ENCODE data around the gene ST7. TPM values are rescaled to one million over a fixed set of nuclear protein-coding genes. Genes with fewer than 3 reads are reported as not detected.

ST7 gene
- total RNA-seq, 2 experiments from 2014 or later: 13.2 to 14.1 TPM

DNA sequence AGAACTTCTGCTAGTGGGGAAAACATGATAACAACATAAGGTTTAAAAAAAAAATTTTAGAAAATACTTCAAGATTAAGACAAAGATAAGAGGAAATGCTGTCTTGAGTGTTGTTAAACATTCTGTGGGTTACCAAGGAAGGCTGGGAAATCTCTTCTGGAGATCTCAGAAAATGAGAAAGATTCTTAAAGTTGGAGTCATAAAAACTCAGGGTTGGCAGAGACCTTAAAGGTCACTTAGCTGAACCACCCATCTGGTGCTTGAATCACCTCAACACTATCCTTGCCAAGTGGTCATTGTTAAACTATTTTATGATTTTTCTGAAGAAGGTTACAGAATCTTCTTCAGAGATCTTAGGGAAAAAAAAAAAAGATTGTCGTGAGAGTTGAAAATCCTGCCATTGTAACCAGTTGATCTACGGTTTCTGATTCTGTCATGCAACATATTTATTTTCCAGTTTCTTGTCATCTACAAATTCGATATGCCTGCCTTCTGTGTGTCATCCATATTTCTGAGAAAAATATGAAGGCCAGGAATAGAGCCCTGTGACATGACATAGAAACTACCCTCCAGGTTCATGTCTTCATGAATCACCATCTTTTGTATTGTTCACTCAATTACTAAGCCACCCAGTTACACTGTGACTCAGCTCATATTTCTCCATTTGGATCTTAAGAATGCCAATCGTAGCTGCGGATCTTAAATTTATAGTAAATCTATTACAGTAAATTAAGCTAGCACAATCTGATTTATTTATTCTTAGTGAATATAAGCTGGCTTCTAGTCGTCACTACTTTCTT, 179.2 kb downstream of the ST7 start:
- POLR2A ChIA-PET: no interaction called here

DNA sequence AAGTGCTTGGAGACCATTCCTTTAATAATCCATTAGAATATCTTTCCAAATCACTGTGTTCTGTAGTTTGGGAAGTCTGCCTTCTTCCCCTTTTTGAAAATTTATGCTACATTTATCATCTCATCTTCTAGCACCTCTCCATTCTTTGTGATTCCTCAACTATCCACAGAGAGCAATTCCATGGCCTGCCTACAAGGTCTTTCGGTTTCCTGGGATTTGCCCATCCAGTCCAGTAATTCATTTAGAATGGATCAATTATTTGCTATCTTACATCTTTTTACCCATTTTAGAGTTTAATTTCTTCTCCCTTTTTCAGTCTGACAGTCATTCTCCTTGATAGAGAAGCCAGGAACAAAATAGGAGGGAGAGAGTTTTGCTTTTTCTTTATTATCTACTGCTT, 179.8 kb downstream of the ST7 start:
- CTCF ChIA-PET: no interaction called here
- POLR2A ChIA-PET: no interaction called here

More for the DNA sequence above, 179.2 kb downstream of the ST7 start:
- CTCF ChIA-PET: no interaction called here

DNA sequence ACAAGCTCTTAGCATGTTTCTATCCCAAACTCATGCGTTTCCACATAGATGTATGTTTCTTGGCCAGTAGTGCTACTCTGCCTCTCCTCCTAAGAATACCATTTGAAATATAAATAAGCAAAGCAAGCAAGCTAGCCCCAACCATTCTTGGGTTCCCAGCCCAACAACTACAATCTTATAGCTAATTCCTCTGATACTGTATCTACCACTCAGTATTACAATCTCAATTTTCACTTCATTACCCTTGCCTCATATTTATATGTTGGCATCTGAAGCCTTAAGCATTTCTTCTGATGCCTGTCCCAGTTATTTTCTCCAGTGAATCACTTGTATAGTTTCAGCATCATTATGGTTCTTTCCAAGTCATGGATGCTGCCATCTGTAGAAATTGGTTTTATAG, 181.1 kb downstream of the ST7 start:
- ChIA-PET CTCF (interaction anchor here (1.4 kb wide), 1 partner anchor 11 kb away, joined by 3 read pairs; no protein-coding TSS in a partner anchor), POLR2A (no interaction called here)

DNA sequence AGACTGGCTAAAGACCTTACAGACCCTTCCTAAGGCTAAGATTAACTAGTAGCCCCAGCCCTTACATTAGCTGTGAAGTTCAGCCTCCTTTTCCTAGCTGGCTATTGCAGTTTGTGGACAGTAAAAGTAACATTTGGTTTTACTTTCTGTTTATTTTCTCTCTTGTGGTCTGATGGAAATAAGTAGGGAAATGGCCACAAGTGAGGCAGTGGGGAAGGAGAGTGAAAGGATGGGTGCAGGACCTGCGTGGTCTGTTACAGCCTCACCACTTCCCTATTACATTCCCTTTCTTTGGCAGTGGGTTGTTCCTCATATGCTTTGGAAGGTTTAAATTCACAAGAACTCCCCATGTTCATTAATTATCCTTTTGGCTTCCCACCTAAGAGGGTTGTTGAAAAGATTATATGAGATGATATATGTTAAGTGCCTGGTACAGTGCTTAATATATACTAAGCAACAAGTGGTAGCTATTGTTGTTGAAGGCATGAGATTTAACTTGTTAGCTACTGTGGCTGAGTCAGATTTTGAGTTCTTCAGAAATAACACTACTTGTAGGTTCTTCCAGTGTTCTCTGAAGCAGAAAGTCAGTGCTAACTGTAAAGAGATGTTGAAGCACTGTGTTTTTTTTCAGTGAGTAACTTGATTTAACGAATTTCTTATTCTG, 181.7 kb downstream of the ST7 start:
- POLR2A ChIA-PET: no interaction called here
- CTCF ChIA-PET: interaction anchor here (1.4 kb wide), 1 partner anchor 11 kb away, joined by 3 read pairs; no protein-coding TSS in a partner anchor

DNA sequence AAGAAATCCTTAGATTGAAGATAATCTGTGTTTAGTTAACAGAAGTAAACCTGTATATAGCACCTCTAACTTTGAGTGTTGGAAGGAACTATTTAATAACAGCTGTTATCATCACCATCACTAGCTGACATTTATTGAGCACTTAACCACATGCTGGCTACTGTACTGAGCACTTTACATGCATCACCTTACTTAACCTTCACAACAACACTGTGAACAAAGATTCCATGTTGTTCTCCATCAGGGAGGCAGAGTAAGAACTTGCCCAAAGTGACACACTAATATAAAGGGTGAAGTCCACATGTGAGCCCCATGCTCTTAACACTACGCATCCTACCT, 182.2 kb downstream of the ST7 start:
- ChIA-PET CTCF (interaction anchor here (1.4 kb wide), 1 partner anchor 10 kb away, joined by 3 read pairs; no protein-coding TSS in a partner anchor), POLR2A (no interaction called here)

DNA sequence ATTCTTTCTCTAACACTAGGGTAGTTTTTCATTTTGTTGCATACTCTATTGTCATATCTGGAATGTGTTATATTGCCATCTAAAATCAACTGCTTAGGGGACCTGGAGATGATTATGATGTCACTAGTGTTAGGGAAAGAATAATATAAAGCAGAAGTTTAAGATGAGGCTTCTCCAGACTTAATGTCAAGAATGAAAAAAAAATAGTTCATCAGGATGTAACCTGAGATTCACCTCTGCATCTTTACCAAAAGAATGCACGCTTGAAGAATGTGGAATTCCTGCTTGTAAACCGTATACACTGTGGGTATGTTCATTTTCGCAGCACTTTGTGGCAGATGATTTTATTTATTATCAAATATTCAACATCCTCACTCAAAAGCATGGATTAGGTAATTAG, 184.6 kb downstream of the ST7 start:
- ChIA-PET CTCF (no interaction called here), POLR2A (no interaction called here)

DNA sequence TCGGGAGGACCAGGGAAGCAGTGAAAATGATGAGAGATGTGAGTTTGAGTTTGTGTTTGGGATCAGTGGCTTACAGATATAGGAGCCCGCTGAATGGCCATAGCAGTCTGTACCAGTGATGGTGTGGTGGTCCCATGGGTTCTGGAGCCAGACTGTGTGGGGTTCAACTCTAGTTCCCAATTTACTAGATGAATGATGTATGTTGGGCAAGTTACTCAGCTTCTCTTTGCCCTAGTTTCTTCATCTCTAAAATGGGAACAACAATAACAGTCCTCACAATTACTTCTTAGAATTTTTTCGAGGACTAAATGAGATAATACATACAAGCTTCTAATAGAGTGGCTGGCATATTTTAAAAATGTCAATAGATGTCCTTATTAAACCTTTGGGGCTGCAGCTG, 185.2 kb downstream of the ST7 start:
- ChIA-PET CTCF (no interaction called here), POLR2A (no interaction called here)

DNA sequence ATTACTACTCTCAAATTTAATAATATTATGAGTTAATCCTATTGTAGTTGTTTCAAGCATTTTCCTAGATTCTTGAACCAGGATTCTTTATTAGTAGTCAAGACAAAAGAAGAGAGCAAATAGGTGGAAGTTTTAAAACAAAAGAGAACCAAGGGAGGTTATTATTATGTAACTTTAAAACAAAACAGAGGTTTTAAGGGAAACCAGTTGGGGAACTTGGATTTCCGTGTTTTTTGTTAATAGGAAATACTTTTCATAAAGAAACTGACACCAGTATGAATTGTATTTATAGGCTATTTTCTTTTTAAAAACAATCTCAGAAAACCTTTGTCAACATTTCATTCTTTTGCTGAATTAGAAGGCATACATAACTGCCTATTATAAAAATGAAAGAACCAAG, 185.7 kb downstream of the ST7 start:
- CTCF ChIA-PET: no interaction called here

DNA sequence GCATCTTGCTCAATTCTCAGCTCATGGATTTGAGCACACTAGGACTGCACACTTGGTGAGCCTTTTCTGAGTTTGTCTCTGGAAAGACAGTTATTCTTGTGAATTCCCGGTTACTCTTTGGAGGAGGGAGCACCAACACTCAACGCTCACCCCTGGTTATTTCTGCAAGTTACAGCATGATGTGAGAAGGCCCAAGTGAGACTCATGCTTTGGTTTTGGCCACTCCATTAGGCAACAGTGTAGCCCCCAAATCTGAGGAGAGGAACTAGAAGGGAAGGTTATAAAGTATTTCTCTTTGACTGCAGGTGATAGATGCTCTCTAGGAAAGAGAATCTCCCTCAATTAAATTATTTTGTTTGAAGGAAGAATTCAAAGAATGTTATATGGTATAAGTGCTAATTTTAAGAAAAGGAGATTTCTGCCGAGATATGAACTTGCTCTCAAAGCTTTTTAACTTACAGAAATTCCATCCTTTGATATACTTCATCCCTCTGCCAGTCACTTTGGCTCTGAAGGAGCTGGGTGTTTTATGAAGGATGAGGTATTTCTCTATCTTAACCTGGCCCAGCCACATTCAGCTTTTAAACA, 186.2 kb downstream of the ST7 start:
- ChIA-PET POLR2A (no interaction called here), CTCF (interaction anchor here (0.5 to 0.6 kb wide), 2 partner anchors 47 to 210 kb away, joined by 3 to 4 read pairs; no protein-coding TSS in a partner anchor)

More for the DNA sequence above, 185.7 kb downstream of the ST7 start:
- POLR2A ChIA-PET: no interaction called here

DNA sequence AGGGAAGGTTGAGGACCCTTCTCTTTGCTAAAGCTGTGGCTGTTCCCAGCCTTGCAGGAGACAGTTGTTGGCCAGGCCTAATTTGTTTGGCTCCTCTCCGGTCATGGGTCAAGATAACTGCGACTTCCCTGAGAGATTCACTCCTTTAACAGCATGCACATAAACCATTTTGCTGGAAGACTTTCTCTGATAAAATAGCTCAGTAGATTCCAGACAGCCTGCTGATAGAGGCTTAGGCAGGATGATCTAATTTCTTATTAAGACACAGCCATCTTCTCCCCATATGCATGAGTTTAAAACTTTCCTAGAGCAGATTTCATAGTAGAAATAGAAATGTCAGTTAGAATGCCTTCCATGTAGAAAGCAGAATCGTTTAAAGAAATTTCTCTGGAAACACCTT, 187.6 kb downstream of the ST7 start:
- ChIA-PET POLR2A (no interaction called here), CTCF (no interaction called here)

DNA sequence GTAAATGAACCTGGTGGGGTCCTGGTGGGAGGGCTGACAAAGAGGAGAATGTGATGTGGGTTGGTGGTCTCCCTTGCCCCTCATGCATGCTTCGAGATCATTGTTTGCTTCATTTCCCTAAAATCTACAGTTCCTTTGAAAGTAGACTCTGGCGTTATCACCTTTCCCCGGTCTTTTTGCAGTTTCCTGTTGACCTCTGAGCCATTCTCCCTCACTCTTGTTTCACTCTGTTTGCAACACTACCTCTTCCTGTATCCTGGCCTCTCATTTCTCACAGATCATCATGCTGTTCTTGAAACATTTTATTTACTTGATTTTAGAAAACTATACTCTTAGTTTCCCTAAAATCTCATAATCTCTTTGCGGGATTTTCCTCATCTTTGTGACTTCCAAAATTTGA, 189.8 kb downstream of the ST7 start:
- CTCF ChIA-PET: no interaction called here

DNA sequence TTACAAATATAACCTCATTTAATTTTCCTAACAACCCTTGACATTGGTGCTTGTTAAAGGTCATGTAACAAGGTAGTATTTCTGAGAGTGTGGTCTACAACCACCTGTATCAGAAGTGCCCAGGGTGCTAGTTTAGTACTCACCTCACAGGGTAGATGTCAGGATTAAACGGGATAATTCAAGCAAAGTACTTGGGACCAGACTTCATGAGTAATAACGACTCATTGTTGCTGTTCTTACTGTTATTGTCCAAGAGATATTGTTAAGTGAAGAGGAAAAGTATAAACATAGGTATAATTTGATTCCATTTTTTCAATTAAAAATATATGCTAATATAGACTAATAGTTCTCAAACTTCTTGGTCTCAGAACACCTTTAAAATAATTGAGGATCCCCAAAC, 190.3 kb downstream of the ST7 start:
- ChIA-PET POLR2A (no interaction called here), CTCF (no interaction called here)

More for the DNA sequence above, 189.8 kb downstream of the ST7 start:
- POLR2A ChIA-PET: no interaction called here

DNA sequence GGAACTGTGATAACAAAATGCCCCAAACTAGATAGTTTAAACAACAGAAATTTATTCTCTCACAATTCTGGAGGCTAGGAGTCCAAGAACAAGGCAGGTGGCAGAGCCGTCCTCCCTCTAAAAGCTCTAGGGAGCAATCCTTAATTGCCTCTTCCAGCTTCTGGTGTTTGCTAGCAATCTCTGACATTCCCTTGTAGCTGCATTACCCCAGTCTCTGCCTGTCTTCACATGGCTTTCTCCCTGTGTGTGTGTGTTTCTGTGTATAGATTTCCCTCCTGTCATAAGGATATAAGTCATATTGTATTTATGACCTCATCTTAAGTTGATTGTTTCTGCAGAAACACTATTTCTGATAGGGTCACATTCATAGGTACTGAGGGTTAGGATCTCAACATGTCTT, 192.0 kb downstream of the ST7 start:
- CTCF ChIA-PET: interaction anchor here (0.8 kb wide), 1 partner anchor 10 kb away, joined by 3 read pairs; no protein-coding TSS in a partner anchor

DNA sequence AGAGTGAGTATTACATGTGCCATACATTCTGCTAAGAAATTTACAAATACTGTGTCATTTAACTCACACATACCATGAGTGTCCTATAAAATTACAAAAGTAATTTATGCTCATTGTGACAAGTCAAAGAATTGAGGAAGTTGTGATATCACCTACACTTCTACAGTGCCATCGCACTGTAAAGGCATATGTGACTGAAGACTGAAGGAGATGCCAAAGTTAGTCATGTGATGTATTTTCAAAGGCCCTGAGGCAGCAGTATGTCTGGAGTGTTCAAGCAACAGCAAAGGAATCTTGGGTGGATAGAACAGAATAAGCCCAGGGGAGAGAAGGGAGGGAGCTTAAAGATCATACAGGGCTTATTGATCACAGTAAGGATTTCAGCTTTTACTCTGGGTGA, 192.8 kb downstream of the ST7 start:
- CTCF ChIA-PET: interaction anchor here (0.8 kb wide), 1 partner anchor 11 kb away, joined by 3 read pairs; no protein-coding TSS in a partner anchor
- POLR2A ChIA-PET: no interaction called here

More for the DNA sequence above, 192.0 kb downstream of the ST7 start:
- POLR2A ChIA-PET: no interaction called here

DNA sequence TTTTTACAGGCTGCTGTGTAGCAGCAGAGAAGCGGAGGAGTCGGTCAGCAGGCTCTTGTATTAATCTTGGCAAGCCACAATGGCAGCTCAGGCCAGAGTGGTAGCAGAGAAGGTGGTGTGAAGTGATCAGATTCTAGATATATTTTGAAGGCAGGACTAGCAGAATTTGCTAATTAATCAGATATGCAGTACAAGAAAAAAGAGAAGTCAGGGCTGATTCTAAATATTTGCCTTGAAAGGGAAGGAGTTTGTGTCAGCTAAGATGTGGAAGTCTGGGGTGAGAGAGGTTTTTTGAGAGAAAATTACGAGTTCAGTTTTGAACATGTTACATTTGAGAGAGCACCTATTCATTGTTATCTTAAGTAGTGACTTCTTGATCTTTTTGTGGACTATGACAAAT, 193.2 kb downstream of the ST7 start:
- CTCF ChIA-PET: no interaction called here
- POLR2A ChIA-PET: no interaction called here

DNA sequence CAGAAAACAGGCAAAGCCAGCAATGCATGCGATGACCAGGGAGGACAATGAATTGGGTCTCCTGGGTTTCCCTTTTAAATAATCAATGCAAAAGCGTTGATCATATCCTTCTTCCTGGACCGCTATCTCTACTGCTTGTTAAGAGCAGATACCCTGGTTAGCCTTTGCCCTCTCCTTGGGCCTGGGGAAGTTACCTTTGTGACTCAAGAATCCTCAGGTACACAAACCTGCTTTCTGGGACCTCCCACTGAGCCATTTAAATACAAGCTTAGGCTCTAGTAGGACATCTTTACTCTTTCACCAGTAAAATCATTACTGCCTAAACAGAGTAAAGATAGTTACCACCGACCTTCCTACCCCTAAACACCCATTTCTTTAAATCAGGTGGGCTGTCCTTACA, 195.7 kb downstream of the ST7 start:
- ChIA-PET CTCF (no interaction called here), POLR2A (no interaction called here)

DNA sequence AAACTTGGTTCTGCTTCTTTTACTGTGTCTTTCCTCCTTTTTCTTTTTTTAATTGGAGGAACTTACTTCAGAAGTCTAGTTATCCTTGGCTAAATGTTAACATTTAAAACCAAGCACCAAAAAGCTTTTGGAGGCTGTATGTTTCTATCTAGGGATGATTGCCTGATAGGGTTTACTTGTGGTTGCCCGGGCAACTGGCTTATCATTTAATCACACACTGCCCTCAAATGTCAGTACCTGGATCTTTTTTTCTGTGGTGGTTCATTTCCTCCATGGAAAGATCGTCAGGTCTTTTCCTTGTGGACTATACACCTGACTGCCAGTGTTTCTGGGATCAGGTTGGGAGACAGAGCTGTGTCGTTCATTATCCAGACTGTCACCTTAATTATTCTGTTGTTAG, 196.4 kb downstream of the ST7 start:
- POLR2A ChIA-PET: no interaction called here
- CTCF ChIA-PET: interaction anchor here (0.7 kb wide), 1 partner anchor 187 kb away, joined by 4 read pairs; no protein-coding TSS in a partner anchor

DNA sequence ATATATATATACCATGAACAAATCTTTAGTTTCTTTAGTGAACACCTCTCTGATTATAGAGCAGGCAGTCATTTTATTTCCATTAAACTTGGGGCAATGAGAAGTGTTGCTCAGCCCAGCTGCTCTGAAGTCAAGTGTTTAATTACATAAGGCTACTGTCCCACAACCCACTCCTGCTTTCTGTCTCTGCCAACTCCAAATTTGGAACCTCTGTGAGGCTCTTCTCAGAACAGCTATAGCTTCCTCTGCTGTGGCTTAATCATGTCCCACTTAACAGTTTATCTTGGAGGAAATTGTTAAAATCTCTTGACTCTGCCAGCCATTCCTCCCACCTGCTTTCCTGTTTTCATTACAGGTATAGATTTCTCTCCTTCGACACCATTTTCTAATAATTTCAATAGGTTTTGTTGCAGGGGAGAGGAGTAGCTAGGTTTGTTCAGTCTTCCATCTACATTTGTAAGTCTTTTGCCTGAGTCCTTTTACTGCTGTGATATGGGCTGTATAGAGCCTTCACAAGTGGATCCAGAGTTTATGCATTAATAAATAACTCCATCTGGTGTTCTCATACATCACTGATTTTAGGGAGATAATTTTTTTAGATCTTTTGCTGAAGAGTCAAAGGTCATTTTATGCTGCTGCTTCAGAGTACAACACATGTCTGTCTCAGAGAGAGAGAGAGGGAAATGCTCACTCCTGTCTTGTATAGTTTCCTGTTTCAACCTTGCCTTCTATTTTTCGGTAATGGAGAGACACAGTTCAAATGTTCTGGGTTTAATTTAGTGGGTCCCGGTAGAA, 199.1 kb downstream of the ST7 start:
- POLR2A ChIA-PET: no interaction called here
- CTCF ChIA-PET: no interaction called here

DNA sequence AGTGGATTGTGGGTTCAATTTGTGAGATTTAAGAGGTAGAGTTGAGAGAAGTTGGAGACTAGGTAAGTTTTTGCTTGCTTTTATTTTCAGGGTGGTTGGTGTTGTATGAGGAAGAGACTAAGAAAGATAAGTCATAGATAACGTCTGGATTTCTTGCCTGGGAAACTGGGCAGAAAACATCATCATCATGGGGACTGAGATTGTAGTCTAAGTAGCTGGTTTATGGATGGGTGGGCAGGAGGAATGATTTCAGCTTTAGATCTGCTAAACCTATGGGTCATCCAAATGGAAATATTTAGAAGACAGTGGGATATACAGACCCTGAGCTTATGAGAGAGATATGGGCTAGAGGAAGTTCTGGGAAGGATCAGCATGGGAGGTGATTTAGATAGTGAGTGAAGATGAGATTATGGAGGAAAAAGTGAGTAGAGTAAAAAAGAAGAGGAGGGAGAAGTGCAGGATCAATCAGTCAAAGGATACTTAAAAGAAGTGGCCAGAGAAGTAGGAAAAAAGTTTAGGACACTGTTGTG, 199.8 kb downstream of the ST7 start:
- CTCF ChIA-PET: no interaction called here

DNA sequence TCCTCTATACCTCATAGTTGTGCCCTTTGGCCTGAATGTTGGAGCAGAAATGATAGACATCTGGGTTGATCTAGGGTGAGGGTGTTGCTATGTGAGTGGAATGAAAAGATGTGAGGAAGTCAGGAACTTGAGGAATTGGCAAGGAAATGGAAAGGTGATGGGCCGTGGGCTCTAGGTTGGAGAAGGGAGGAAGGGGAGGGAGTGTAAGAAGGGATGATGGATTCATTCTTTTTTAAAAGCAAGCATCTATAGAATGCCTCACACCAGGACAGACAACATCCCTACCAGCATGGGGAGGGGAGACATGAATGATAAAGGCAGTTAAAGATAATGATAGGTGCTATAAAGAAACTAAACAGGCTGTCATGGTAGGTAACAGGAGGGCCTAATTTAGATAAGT, 201.4 kb downstream of the ST7 start:
- POLR2A ChIA-PET: no interaction called here
- CTCF ChIA-PET: no interaction called here

More for the DNA sequence above, 199.8 kb downstream of the ST7 start:
- POLR2A ChIA-PET: no interaction called here

Data from activated CD8-positive, alpha-beta memory T cell treated with anti-CD3 and anti-CD28 coated beads for 36 hours (primary cell).